CD4-positive, alpha-beta T cell (primary cell): ENCODE results near the gene ZNRF1. TPM values are rescaled to one million over a fixed set of nuclear protein-coding genes. Genes with fewer than 3 reads are reported as not detected.

Experiments
- ATAC-seq: fragments of 200-7000 bp; cut with Tn5 transposase; one replicate; pipeline ENCODE4 v1.10.0; 2022; ENCODE audit warnings: mild to moderate bottlenecking; ENCODE audit not compliant: poor library complexity
- CTCF ChIA-PET: fragments of 350-600 bp; sonication (Branson Sonifier 250); formaldehyde crosslinking; loops from one replicate; lab custom pipeline; 2021; ENCODE audit warnings: antibody characterized with exemption, inconsistent platforms; lab: Charles Lee
- POLR2A ChIA-PET: fragments of 350-600 bp; sonication (Branson Sonifier 250); formaldehyde crosslinking; loops from one replicate; lab custom pipeline; 2021; ENCODE audit warnings: antibody characterized with exemption, inconsistent platforms; lab: Charles Lee
- DNase-seq, 14 experiments: peaks; one replicate each; pipeline ENCODE4 v3.0.0-alpha.2; 2013 to 2020; ENCODE audit warnings: mixed read lengths in 2 of 14
- H3K27ac ChIP-seq, 2 donors: one replicate each; pipeline versions ENCODE4 v1.5.1 to v1.7.0; 2013; ENCODE audit warnings: low read length in 2 of 2, low read depth in 1 of 2, mild to moderate bottlenecking in 1 of 2
- H3K27me3 ChIP-seq, 2 experiments: 1 replicate in 1 of 2; 2 replicates in 1 of 2; pipeline versions ENCODE4 v1.6.1 to v1.7.0; 2013; ENCODE audit warnings: low read length in 2 of 2, control low read depth in 1 of 2, mild to moderate bottlenecking in 1 of 2, moderate library complexity in 1 of 2; ENCODE audit not compliant: insufficient read depth in 2 of 2, control insufficient read depth in 1 of 2
- H3K36me3 ChIP-seq: one replicate; pipeline ENCODE4 v1.6.1; 2013; ENCODE audit warnings: low read length, control low read depth; ENCODE audit not compliant: insufficient read depth
- H3K4me1 ChIP-seq: one replicate; pipeline ENCODE4 v1.6.1; 2013; ENCODE audit warnings: low read length, control low read depth; ENCODE audit not compliant: insufficient read depth
- H3K4me3 ChIP-seq: one replicate; pipeline ENCODE4 v1.5.1; 2013; ENCODE audit warnings: mild to moderate bottlenecking, low read length, moderate library complexity
- H3K9me3 ChIP-seq, 2 experiments: 1 replicate in 1 of 2; 2 replicates in 1 of 2; pipeline versions ENCODE4 v1.6.1 to v1.7.0; 2013; ENCODE audit warnings: low read length in 2 of 2, mild to moderate bottlenecking in 2 of 2, control low read depth in 1 of 2, moderate library complexity in 1 of 2; ENCODE audit not compliant: control insufficient read depth in 1 of 2, insufficient read depth in 1 of 2
- H3K27ac Mint-ChIP-seq: one replicate; pipeline ENCODE4 v1.8.0; 2020; ENCODE audit warnings: mixed read lengths
- H3K27me3 Mint-ChIP-seq: one replicate; pipeline ENCODE4 v1.8.0; 2021; ENCODE audit warnings: mixed read lengths
- H3K36me3 Mint-ChIP-seq: one replicate; pipeline ENCODE4 v1.8.0; 2021; ENCODE audit warnings: low read depth, mixed read lengths
- H3K4me1 Mint-ChIP-seq: one replicate; pipeline ENCODE4 v1.8.0; 2021; ENCODE audit warnings: low read depth, mixed read lengths
- H3K4me3 Mint-ChIP-seq: one replicate; pipeline ENCODE4 v1.8.0; 2020; ENCODE audit warnings: mild to moderate bottlenecking, mixed read lengths
- H3K9me3 Mint-ChIP-seq: one replicate; pipeline ENCODE4 v1.8.0; 2020; ENCODE audit warnings: mixed read lengths
- intact Hi-C, 2 experiments: fragments of 100-400 bp; cut with DNase I in 1 of 2; cut with micrococcal nuclease in 1 of 2; formaldehyde crosslinking; loops; one replicate each; pipeline versions ENCODE4 v1.15.1 to v1.9.0; 2023 to 2025; cut with DNase I, micrococcal nuclease
- total RNA-seq, 174 experiments: library from RNA in 2 of 174; stranded (reverse) in 2 of 174; gene quantifications; one replicate each; pipeline ENCODE4 v1.2.3 and lab custom pipeline; 2021 to 2026
- TF ChIP-seq, protein P1 (sequence below): fragments of 200-600 bp; IDR thresholded peaks from one replicate; pipeline ENCODE4 v1.8.0; 2022; ENCODE audit warnings: antibody characterized with exemption, mild to moderate bottlenecking

ZNRF1 gene
- total RNA-seq, 2 experiments from 2014 or later, result 2.8 to 4.0 TPM

DNA sequence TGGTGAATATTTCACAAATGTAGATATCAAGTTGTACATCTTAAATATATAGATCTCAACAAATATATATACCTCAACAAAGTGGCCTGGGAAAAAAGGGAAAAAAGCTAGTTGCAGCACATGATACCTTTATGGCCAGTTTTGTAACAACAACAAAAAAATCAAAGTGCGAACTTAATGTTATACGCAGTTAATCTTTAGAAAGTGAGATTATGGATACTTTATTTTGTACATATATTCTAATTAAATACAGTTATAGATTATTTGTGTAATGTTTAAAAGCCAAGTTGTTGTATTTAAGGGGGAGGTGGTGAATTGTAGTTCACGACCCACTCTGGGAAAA lies 149.1 kb downstream of the ZNRF1 start:
- intact Hi-C loops, result loop anchor here (2.0 to 10.0 kb wide), 5 partner anchors 73 to 851 kb away; partner anchors contain the start of genes GABARAPL2 (in 1 of the 2), PSMD7 (in 1 of the 2), RFWD3 (in 1 of the 2) and TMEM170A (in 1 of the 2)
- peak overlapping the region; percentile 82 for H3K4me3 ChIP-seq
- peak overlapping the region; percentile 94 for H3K4me3 Mint-ChIP-seq
- H3K27ac ChIP-seq, result peak overlapping the region in 1 of 2 donors; percentile 88
- peak overlapping the region; percentile 88 for H3K27ac Mint-ChIP-seq
- TF ChIP-seq, protein P1, sequence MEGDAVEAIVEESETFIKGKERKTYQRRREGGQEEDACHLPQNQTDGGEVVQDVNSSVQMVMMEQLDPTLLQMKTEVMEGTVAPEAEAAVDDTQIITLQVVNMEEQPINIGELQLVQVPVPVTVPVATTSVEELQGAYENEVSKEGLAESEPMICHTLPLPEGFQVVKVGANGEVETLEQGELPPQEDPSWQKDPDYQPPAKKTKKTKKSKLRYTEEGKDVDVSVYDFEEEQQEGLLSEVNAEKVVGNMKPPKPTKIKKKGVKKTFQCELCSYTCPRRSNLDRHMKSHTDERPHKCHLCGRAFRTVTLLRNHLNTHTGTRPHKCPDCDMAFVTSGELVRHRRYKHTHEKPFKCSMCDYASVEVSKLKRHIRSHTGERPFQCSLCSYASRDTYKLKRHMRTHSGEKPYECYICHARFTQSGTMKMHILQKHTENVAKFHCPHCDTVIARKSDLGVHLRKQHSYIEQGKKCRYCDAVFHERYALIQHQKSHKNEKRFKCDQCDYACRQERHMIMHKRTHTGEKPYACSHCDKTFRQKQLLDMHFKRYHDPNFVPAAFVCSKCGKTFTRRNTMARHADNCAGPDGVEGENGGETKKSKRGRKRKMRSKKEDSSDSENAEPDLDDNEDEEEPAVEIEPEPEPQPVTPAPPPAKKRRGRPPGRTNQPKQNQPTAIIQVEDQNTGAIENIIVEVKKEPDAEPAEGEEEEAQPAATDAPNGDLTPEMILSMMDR, result no peak
- H3K4me1 Mint-ChIP-seq, result peaks cover 22% of the 10 kb centered on the region
- ATAC-seq (no peak), DNase-seq (no peak)
- H3K27me3 ChIP-seq, result no peaks in the 10 kb centered on the region
- peaks cover 13% of the 10 kb centered on the region for H3K9me3 Mint-ChIP-seq
- ChIA-PET POLR2A (interaction anchor here (1.2 kb wide), 1 partner anchor 163 kb away, joined by 5 read pairs; the partner anchor contains the start of gene WDR59), CTCF (interaction anchor here (0.9 kb wide), 1 partner anchor 37 kb away, joined by 4 read pairs; no protein-coding TSS in a partner anchor)
- peaks cover 9% of the 10 kb centered on the region for H3K4me1 ChIP-seq
- H3K9me3 ChIP-seq, result peaks cover 4 to 14% of the 10 kb centered on the region in 2 experiments
- no peaks in the 10 kb centered on the region for H3K36me3 ChIP-seq
- H3K36me3 Mint-ChIP-seq, result peaks cover 31% of the 10 kb centered on the region
- no peaks in the 10 kb centered on the region for H3K27me3 Mint-ChIP-seq

DNA sequence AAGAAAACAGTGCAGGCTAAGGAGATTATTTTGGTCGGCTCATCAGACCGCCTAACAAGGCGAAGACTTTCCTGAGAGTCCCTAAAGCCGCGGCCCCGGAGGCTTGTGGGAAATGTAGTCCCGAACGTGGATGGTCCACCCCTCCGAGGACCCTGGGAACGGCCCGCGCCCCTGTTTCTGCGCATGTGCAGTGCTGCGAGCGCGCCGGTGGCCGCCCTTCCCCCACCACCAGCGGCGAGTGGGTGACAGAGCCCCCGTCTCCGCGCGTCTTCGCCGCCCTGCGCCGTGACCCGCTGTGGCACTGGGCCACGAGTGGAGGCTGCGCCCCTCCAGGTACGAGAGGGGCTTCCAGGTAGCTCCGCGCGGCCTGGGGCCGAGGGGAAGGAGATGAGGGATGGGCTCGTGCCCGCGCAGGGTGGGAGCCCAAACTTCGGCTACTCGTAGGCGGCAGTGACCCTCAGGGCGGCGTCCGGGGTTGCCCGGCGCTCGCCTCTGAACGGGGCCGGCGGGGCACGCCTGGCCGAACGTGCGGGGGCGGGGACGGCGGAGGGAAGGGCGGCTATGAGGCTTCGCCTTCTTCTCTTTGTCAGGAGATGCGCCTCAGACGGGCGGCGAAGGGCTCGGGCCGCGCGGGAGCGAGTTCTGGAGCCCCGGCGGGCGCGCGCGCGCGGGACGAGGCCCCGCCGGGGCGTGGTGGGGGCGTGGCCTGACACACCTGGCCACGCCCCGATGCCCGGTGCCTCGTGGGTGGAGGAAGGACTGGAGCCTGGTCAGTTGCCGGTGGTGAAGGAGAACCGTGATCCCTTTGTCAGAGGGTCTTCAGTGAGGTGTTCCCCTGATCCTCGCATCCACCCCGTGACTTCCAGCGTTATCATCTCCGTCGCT lies 149.7 kb downstream of the ZNRF1 start, which contains the start of gene ZFP1:
Gene ZFP1 (plus strand): TSS at position 214 of the 885 bp plus-strand sequence. CDS start 4,428 bp downstream, outside the sequence.
- Histone ChIP-seq H3K27ac (peak within 1 kb of the TSS; percentile 80 to 88), H3K36me3 (peaks cover 2% of the 10 kb centered on the region), H3K4me1 (peaks cover 9% of the 10 kb centered on the region), H3K4me3 (peak within 1 kb of the TSS; percentile 82), H3K27me3 (no peaks in the 10 kb centered on the region), H3K9me3 (peaks cover 4 to 14% of the 10 kb centered on the region in 2 experiments)
- ATAC-seq (peak; percentile 91), DNase-seq (peak; percentile 91 to 96 (median 93))
- TF ChIP-seq, protein P1, result no peak
- Mint-ChIP-seq H3K4me1 (peaks cover 22% of the 10 kb centered on the region), H3K27me3 (no peaks in the 10 kb centered on the region), H3K27ac (peak within 1 kb of the TSS; percentile 88), H3K4me3 (peak within 1 kb of the TSS; percentile 94), H3K36me3 (peaks cover 37% of the 10 kb centered on the region), H3K9me3 (peaks cover 13% of the 10 kb centered on the region)
- ChIA-PET POLR2A (interaction anchor here (0.6 to 1.2 kb wide), 2 partner anchors 164 to 532 kb away, joined by 3 to 5 read pairs; partner anchors contain the start of gene WDR59), CTCF (interaction anchor here (0.9 kb wide), 1 partner anchor 37 kb away, joined by 4 read pairs; no protein-coding TSS in a partner anchor)
- intact Hi-C loops, result loop anchor here (2.0 to 10.0 kb wide), 4 partner anchors 74 to 851 kb away; partner anchors contain the start of genes GABARAPL2 (in 1 of the 2), PSMD7 (in 1 of the 2) and RFWD3 (in 1 of the 2)

GRCh38 chr16:75151798-75152197 lies 153.0 kb downstream of the ZNRF1 start:
- Mint-ChIP-seq H3K27me3 (no peaks in the 10 kb centered on the region), H3K36me3 (peaks cover 52% of the 10 kb centered on the region), H3K27ac (no peak overlapping the region), H3K4me3 (peak overlapping the region; percentile 35), H3K4me1 (peaks cover 22% of the 10 kb centered on the region), H3K9me3 (peaks cover 15% of the 10 kb centered on the region)
- DNase-seq (no peak), ATAC-seq (no peak)
- TF ChIP-seq, protein P1, result no peak
- H3K27ac ChIP-seq, result no peak overlapping the region
- intact Hi-C loops, result no loop called here
- ChIA-PET POLR2A (no interaction called here), CTCF (no interaction called here)
- H3K27me3 ChIP-seq, result no peaks in the 10 kb centered on the region
- peaks cover 9% of the 10 kb centered on the region for H3K4me1 ChIP-seq
- no peak overlapping the region for H3K4me3 ChIP-seq
- peaks cover 16% of the 10 kb centered on the region for H3K36me3 ChIP-seq
- peaks cover 3 to 14% of the 10 kb centered on the region in 2 experiments for H3K9me3 ChIP-seq
